MV-4-11 (cell line): ENCODE results near the gene NPNT.

Experiments
- DNase-seq: peaks from one replicate; lab custom pipeline; 2025; lab: John Stamatoyannopoulos, UW

NPNT gene

GRCh38 chr4:105970371-105970770, 75.1 kb downstream of the NPNT start:
- DNase-seq, result no peak

DNA sequence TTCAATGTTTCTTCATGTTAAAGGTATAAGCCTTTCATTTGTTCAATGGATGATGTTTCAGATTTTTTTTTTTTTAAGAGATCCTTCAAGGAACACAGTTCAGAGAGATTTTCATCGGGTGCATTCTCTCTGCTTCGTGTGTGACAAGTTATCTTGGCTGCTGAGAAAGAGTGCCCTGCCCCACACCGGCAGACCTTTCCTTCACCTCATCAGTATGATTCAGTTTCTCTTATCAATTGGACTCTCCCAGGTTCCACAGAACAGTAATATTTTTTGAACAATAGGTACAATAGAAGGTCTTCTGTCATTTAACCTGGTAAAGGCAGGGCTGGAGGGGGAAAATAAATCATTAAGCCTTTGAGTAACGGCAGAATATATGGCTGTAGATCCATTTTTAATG, 75.8 kb downstream of the NPNT start:
- no peak for DNase-seq

- DNase-seq, result no peak
These were observed 77.8 kb downstream of the NPNT start for GRCh38 chr4:105972946-105973621.

GRCh38 chr4:105976915-105977314, 81.6 kb downstream of the NPNT start:
- no peak for DNase-seq

GRCh38 chr4:105978684-105979296, 83.5 kb downstream of the NPNT start:
- DNase-seq, result no peak

DNA sequence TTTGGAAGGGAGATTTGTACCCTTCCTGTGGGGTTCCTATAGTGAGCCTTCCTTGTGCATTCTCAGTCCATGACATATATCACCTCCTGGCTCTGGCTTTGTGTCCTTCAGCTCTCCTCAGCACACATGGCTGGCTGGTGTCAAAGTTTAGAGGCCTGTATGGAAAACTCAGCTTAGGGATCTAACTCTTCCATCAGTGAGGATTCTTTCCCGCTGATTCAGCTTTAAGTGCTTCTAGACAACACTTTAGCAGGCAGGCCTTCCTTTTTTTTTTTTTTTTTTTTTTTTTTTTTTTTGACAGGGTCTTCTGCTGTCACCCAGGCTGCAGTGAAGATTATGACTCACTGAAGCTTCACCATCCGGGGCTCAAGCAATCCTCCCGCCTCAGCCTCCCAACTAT, 84.2 kb downstream of the NPNT start:
- no peak for DNase-seq

- no peak for DNase-seq
These were observed 93.4 kb downstream of the NPNT start for GRCh38 chr4:105988671-105989070.

GRCh38 chr4:105989485-105990242, 94.4 kb downstream of the NPNT start:
- no peak for DNase-seq

DNA sequence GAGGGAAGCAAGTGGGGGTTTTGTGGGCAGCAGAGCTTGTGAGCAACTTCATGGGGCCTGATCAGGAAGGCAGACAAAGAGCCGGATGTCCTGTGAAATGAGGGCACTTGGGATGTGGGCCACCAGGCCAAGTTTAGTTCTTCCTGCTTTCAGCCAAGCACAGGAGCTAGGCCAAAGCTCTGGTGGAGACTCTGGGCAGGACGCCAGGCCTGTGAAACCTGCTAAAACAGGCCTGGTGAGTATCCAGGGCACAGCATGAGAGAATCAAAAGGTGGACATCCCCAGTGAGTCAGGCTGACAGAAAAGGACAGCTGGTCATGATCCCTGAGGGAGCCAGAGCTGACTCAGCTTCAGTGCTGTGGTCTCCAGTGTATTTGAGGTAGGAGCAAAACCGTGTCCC, 95.7 kb downstream of the NPNT start:
- no peak for DNase-seq

DNA sequence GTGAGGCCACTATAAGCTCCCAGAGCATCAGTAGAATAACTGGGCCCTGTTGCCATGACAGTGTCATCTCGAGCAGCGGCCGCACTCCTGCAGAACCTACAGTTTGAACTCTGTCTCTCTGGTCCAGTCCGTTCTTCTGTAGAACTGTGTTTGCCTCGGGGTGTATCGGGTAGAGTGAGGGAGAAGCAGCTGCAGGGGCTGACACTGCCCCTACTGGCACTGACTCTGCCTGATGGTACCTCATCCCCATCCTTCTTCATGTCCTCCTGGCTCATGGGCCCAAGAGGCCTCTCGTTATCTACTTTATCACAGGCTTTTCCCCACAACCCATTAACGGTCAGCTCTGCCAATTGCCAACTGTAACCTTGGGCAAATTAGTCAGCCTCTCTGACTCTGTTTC, 96.5 kb downstream of the NPNT start:
- DNase-seq, result no peak

- DNase-seq, result no peak
These were observed 97.5 kb downstream of the NPNT start for GRCh38 chr4:105992641-105993305.

GRCh38 chr4:105994061-105994460, 98.8 kb downstream of the NPNT start:
- no peak for DNase-seq

DNA sequence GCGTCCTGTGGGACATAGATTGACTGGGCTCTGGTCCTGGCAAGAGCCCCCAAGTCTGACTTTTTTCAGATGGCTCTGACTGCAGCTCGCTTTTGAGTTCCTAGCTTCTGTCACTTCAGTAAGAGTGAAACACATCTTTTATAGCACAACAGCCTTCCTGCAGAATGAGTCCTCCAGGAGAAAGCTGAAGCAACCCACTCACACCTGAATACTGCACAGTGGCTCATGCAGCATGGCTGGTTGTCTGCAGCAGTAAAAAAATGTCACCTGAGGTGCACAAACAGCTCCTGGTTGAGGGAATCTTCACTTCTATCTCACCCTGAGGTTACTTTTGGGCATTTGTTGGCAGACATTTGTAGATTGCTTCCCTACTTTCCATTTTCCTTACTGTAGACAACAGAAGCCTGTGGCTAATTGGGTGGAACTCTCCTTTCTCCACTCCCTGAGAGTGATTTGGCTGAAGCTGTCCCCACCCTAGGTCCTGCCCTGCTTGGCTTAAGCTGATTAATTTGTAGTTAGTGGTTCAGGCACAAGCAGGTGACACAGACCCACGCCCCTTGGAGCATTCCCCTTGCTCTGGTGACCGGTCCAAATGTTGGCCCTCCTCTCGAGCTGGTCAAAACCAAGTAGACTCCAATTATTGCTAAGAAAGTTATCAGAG, 99.7 kb downstream of the NPNT start:
- DNase-seq, result no peak

DNA sequence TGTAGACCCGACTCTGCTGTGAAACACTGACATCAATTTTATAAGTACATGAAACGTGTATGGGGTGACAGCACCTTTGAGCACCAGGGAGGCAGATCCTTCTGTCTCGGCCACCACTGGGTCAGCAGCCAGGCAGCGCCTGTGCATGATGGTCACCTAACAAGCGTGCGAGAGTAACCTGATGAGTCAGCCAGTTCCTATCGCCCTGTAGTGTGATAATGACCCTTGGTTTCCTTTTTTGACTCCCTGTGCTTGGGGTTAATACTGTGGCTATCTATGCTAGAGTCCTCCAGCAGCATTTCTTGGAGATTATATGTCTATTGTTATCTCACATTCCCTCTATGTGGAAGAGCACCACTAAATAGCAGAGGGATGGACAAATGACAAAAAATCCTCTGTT, 101.6 kb downstream of the NPNT start:
- DNase-seq, result no peak

DNA sequence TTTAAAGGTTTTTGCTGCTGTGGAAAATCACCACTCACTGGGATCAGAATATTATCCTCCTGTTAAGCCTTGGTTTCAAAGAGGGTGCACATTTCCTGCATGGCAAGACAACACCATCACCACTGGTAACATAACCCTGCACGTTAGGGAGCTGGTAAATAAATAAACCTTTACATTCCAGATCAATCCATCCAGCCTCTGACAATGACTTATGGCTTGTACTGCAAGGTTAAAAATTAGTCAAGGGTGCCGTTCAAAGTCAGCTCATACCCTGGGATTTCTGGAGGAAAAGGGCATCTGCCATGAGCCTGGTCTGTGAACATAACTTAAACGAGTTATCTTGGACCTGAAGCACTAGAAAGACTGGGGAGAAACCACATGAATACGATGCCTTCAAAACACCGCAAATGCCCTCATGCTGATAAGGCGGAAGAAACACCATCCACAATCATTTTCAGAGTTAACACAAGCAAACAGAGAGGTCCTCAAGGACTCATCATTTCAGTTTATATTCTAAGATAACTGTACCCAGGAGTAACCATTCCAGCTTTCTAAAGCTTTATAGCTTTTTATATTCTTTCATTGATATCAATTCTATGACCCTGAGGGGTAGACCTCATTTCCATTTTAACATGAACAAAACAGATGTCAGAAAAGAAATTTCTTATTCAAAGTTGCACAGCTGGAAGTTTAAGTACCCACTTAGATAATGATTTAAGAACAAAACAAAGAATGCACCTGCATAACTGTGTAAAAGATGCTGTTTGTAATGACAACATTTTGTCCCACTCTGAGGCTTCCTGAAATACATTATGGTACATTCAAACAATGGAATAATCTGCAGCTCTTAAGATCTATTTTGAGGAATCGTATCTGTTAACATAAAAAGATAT, 103.1 kb downstream of the NPNT start:
- DNase-seq, result no peak

DNA sequence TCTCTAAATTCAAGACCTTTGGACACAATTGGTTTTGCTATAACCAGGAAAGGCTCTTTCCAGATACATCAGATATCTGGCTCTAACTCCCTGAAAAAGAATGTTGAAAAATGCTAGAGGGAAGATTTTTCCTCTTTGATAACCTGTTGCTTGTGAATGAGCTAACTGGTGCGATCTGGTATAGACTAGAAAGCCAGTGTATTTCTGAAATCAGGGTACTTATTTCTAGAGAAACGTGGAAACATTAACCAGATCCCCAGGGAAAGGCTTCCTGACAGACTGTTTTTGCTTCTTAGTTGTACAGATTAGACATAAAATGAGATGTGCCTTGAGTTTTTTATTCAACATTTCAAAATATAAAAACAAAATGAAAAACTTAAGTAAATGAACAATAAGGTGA, 107.7 kb downstream of the NPNT start:
- DNase-seq, result no peak

DNA sequence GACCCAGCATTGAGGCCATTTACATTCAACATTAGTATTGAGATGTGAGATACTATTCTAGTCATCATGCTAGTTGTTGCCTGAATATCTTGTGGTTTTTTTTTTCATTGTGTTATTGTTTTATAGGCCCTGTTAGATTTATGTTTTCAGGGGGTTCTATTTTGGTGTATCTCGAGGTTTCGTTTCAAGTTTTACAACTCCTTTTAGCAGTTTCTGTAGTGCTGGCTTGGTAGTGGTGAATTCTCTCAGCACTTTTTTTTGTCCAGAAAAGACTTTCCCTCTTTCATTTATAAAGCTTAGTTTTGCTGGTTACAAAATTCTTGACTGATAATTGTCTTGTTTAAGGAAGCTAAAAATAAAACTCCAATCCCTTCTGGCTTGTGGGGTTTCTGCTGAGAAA, 115.5 kb downstream of the NPNT start:
- DNase-seq, result no peak

DNA sequence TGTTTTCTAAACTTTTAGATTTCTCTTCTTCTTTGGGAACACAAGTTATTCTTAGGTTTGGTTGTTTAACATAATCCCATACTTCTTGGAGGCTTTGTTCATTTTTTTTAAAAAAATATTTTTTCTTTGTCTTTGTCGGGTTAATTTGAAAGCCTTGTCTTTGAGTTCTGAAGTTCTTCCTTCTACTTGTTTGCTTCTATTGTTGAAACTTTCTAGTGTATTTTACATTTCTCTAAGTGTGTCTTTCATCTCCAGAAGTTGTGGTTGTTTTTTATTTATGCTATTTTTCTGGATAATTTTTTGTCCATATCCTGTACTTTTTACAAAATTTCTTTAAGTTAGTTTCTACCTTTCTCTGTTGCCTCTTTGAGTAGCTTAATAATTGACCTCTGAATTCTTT, 116.1 kb downstream of the NPNT start:
- no peak for DNase-seq

DNA sequence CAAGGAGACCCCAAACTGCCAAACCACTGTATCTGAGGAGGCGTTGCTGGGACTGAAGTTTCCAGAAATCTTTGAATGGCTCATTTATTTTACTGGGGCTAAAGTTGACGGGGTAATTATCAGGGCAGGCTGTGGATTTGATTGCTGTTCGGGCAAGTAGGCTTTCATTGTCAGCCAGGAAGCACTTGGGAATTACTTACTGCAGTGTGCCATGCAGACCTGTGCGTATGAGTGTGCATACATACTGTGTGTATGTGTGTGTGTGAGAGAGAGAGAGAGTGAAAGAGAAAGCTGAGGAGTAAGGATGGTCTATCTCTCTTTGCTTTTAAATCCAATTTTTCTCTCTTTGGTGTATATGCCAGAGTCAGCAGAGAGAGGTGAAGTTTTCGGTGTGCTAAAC, 122.7 kb downstream of the NPNT start:
- DNase-seq, result no peak

- no peak for DNase-seq
These were observed 124.5 kb downstream of the NPNT start for GRCh38 chr4:106019771-106020170.
